H54 (cell line): Measurements from ENCODE around the gene ATP6V0D1.

ENCODE experiments used
- DNase-seq: peaks from one replicate; pipeline ENCODE4 v3.0.0; 2011; ENCODE audit warnings: low spot score, mixed read lengths; ENCODE audit not compliant: insufficient read length
- FAIRE-seq: peaks from 3 replicates; lab custom pipeline; 2011; peaks lifted over from hg19 to GRCh38; lab: Jason Lieb, UNC
- POLR2A ChIP-seq: IDR thresholded peaks from 2 replicates; pipeline ENCODE4 v1.6.1; 2011; ENCODE audit warnings: low read depth, mild to moderate bottlenecking, low read length

ATP6V0D1 gene

GRCh38 chr16:67399218-67399733 is 81.7 kb downstream of the ATP6V0D1 start:
- FAIRE-seq (no peak), DNase-seq (no peak)
- no peak for TF ChIP-seq POLR2A

- no peak for TF ChIP-seq POLR2A
- DNase-seq = no peak
- FAIRE-seq = no peak
Observed at GRCh38 chr16:67398546-67399217, 82.3 kb downstream of the ATP6V0D1 start.

DNA sequence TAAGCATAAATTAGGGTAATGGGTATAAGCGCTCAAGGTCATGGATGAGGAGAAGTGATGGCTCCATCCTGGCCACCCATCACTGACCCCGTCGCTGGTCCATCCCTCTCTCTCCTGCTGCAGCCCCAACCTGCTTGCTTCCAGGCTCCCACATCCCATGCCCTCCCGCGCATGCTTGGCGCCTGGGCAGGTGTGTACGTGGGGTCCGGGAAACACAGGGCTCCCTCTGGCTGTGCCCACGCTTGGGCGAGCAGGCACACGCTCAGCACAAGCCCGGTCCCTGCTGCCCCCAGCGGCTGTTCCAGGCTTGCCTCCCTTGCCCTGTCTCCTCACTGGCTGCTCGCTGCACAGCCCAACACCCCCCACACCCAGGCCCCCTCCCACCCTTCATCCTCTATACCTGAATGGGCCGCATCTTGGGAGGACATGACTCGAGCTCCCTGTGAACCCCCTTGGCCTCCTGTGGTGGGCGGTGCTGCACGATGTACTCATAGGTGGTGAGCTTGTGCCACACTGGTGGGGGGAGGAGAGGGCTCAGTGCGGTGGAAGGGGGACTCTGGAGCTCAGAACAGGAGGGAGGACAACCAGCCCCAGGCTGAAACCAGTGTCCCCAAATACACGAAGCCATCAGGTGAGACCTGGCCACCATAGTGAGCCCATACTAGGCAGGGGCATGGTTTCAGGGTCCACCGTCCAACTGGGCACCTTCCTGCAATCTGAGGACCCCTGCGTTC is 83.0 kb downstream of the ATP6V0D1 start:
- FAIRE-seq (no peak), DNase-seq (no peak)
- no peak for TF ChIP-seq POLR2A

DNA sequence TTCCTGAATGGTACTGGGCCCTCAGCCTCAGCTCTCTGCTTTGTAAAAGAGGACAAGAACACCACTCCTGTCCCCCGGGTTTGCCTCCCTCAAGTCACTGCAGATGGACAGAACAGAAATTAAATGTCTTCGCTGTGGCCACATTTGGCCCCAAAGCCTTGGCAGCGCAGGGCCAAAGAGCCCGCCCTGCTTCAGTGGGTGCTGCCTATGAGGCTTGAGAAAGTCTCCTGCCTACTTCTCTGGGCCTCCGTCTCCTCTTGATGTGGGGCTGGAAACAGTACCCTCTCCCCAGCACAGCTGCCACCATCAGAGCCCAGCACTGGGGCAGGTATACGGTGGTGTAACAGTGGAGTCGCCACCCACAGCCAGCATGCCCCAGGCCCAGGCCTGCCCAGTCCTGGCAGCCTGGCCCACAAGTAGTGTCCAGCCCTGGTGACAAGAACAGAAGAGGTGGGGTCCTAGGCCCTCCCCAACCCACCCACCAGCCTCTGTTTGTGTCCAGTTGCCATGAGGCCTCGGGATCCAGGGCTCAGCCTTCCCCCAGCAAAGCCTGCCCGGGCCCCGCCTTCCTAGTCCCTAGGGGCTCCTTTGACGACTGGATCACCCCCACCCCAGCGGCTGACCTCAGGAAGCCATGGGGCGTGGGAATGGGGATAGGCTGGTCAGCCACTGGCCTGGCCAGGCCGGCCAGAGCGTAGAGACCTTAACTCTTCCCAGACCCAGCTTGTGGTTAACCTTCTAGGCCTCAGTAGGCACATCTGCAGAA is 83.7 kb downstream of the ATP6V0D1 start:
- FAIRE-seq (no peak), DNase-seq (no peak)
- no peak for TF ChIP-seq POLR2A

DNA sequence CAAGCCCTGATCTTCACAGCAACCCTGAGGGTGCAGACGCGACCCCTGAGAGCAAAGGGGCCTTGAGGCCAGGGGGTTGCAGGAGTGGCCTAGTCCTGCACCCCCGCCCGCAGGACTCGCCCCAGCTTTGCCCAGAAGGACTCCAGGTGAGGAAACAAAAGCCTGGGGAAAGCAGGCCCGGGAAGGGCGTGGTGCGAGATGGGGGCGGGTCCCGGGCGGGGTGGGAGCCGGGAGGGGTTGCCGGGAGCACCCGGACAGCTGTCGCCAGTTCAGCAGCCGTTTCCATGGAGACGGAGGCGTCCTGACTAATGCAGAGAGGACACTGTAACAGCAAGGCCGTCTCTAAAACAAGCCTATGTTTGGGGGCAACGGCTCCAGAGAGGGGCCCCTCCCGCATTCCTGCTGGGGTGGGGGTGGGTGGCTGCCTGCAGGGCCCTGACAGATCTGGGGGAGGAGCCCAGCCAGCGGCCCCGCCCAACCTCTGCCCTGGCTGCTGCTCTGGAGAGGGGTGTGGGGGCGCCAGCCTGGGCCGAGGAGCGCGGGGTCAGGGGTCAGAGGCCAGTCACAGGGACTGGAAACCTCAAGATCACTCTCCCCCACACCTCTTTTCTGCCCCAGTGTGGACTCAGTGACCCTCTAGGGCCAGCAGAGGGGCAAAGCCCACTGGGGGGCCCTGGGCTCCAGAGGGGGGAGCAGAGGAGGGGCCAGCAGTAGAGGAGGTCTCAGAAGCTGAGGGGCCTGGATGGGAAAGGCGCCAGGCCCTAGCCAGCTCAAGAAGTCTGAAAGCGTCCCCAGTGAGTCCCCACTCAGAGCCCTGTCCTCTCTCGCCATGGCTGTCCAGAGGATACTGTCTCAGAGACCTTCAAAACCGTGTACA is 84.6 kb downstream of the ATP6V0D1 start:
- FAIRE-seq (no peak), DNase-seq (peak; percentile 97)
- TF ChIP-seq POLR2A = no peak

DNA sequence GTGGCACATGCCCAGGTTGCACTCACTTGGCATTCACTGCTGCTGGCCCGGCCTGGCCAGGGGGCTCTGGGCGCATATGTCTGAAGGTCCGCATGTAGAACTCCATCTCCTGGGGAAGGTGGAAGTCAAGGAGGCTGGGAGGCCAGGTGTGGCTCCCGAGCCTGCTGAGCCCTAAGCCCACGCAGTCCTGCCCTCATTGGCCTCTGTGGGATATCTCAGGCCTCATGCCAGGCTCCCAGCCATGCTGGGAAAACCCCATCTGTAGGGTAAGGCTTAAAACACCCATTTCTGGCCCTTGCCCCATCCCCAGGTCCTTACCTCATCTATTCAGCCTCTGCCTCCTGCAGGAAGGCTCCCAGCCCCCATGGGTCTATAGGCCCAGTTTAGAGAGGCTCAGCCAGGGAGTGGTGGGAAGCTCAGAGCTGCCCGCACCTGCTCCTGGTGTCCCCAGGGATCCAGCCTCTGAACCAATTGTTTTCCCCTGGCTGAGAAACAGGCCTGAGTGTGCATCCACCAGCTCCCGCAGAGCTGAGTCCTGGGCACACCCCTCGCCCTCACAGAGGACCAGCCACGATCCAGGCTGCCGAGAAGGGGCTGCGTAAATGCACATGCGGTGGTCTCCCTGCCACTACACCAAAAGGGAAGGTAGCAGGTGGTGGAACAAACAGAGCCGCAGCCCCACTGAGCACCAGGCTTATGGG is 85.3 kb downstream of the ATP6V0D1 start:
- DNase-seq (no peak), FAIRE-seq (no peak)

DNA sequence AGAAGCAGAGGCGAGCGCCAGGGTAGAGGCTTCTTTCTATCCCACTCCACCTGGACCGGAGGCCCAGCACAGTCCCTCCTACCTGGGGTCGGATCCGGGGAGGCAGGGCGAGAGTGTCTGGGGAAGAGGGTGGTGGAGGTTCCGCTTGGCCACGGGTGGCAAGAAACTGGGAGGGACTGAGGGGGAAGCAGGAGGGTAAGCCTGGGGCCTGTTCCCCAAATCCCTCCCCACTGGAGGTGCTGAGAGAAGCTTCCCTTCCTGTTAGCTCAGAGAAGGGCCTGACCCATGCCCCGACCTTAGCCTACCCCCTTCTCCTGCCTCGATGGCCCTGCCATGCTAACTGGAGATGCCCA is 85.9 kb downstream of the ATP6V0D1 start:
- TF ChIP-seq POLR2A = no peak
- FAIRE-seq (no peak), DNase-seq (no peak)

More for the DNA sequence above, 85.3 kb downstream of the ATP6V0D1 start:
- TF ChIP-seq POLR2A = no peak

- FAIRE-seq (no peak), DNase-seq (no peak)
Observed at GRCh38 chr16:67394155-67395104, 86.5 kb downstream of the ATP6V0D1 start.

DNA sequence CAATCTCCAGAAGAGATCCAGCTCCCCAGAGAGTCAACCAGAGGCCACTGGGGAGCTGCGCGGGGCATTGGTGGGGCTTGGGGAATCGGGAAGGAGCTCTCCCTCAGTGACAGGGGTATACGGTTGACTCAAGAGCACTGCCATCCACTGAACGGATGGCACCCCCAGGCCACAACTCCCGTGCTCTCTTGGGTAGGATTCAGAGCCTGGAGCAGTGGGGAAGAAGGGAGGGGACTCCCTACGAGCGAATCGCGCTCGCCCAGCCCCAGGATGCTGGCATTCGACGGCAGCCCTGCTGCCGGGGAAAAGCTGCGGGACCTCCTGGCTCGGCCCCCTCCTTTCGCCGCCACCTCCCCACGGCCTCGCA is 87.2 kb downstream of the ATP6V0D1 start:
- no peak for FAIRE-seq
- no peak for TF ChIP-seq POLR2A
- no peak for DNase-seq

More at GRCh38 chr16:67394155-67395104, 86.5 kb downstream of the ATP6V0D1 start:
- TF ChIP-seq POLR2A = no peak

- no peak for DNase-seq
- FAIRE-seq = no peak
- TF ChIP-seq POLR2A = no peak
Observed at GRCh38 chr16:67393111-67393787, 87.7 kb downstream of the ATP6V0D1 start, which contains the start of gene TPPP3. TSS of gene TPPP3 (minus strand) at chr16:67393498. CDS start at chr16:67391111, 2,387 bp downstream.

- FAIRE-seq (no peak), DNase-seq (no peak)
- TF ChIP-seq POLR2A = no peak
Observed at GRCh38 chr16:67392301-67393059, 88.5 kb downstream of the ATP6V0D1 start.
